HG02884 (cell line): ENCODE data around the gene MDM4.
A peak's percentile ranks its signal among the peaks of the same experiment; 100 is the strongest.

Source experiments
- ATAC-seq: cut with Tn5 transposase; IDR thresholded peaks from one replicate; pipeline ENCODE4 v1.9.1; 2021; ENCODE audit warnings: mild to moderate bottlenecking, moderate library complexity; ENCODE audit not compliant: unreplicated experiment

MDM4 gene

DNA sequence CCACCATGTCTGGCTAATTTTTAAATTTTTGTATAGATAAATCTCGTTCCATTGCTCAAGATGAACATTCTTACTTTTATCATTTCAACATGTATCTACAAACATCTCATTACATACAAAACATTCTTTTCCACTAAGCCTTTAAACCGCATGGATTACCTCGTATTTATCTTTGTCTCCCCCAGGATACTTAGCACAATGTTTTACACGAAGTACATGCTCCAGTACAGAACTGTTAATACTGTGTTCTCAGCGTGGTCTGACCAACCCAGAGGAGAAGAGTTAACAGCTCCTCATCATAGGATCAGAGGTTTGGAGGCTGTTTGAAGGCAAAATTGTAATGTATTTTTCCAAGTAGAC lies 29.0 kb upstream of the MDM4 start:
- no peak for ATAC-seq

DNA sequence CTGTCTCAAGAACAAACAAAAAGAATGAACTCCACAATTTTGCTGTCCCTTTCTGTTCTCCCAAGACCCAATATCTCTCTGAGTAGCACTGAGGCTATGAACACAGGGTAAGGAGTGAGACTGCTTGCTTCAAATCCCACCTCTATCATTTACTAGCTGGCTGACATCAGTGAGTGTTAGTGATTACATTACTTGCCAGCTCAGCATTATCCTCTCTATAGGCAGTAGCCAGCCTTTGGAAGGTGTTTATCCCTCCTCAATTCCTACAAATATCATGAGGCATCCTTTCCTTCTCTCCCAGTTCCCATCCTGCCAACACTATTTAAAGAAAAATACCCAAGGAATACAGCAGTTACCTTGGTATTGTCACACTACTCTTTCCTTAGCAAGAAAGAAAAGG lies 24.6 kb upstream of the MDM4 start:
- no peak for ATAC-seq

DNA sequence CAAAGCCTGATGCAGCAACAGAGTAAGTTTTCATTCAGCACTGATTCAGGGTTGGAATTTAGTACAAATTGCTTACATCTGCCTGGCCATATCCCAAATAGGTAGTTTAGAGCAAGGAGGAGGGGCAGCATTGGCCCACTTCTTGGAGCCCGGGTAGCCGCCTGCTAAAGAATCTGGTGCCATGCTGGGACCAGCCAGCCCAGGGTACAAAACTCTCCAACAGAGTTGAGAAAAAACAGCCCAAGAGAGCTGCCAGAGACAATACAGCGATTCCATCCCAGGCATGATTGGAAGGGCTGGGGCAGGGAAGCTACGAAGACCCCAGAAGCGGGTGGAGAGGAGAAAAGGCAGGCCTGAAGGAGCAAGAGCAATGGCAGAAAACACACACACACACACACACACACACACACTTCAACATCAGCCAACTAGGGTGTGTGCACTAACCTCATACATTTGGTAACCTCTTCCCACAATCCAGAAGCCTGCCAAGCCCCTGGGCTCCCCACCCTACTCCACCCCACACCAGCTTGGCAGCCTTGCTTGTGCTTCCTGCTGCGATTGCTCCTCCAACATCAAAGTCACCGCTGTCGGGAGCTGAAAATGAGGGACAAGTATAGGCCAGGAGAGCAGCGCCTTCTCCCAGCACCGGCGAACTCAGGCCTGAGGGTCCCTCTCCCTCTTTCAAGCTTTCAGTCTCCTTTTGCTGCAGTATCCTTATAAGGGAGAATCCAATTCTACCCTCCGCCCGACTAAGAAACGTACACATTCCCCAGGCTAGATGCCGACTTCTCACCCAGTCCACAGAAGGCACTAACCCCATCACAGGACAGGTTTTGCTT lies 22.8 kb upstream of the MDM4 start:
- no peak for ATAC-seq

DNA sequence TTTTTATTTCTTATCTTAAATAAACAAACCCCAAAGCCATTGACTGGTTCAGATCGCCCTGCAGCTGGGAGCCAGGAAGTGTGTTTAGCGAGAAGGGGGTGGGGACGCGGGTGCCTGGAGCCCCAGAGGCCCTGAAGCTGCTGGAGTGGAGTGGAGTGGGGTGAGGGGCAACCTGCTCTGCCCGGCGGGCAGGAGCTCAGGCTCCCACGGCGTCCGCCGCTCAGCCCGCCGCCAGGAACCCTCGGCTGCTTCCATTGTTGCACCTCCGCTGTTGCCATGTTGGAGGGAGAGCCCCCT lies 22.3 kb upstream of the MDM4 start:
- ATAC-seq, result peak; percentile 31

DNA sequence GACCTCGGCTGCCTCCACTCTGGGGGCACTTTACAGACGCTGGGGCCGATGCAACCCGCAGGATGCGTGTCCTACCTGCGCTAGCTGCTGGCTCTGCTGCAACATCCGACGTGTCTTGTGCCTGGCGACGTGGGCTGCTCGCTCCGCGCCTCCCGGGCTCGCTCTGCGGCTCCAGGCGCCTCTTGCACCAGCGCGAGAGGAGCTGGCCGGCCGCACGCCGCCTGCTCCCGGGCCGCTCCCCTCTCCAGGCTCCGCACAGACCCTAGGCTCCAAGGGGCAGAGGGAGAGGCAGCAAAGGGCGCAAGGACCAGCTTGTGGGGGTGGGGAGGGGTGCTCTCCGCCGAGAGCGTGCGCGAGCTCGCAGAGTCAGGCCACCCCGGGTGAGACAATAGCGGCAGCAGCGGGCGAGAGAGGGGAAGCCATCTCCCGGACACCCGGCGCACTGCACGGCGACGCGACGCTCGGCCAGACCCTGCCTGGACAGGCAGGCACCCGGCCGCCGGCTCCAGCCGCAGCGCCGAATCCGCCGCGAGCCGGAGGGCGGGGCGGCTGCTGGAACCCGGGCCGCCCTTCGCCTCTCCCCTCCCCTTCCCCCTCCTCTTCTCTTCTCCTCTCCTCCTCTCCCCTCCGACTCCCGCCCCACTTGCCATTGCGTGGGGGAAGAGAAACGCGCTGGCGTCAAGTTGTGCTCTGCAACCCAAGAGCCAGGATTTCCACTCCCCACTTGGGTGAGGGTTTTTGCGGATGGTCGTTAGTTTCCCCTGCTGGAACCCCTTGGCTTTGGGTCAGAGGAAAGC lies 21.7 kb upstream of the MDM4 start, which contains the start of gene PIK3C2B:
Gene PIK3C2B (minus strand): TSS at position 525 of the 797 bp plus-strand sequence. CDS start 25,003 bp downstream, outside the sequence.
- ATAC-seq, result peak; percentile 66

DNA sequence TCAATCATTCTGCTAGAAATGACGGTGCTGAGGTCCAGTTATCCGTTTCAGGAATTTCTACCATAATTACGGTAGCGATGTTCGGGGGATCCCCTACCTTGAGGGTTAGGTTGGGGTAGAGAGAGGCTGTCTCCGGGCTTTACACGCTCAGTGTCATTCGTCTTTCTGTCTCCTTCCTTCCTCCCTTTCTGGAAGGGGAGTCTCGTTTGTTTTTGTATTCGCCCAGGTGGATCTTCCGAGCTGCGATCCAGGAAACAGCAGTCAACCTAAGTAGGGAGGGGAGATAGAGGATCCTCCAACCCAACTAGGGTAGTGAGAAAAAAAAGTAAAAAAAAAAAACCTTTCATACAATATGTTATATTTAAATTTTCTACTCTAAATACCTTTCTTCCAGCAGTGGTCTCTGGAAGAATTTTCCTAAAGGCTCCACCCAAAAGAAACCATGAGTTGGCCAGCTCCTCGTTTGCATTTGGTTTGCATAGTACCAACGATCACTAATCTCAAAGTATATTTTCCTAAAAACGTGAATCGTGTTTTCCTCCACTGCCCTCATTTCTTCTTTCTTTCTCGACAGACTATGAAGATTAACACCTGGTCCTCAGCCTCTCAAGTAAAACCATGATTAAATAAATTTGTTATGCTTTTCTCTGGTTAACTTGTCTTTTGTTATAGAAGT lies 21.0 kb upstream of the MDM4 start:
- ATAC-seq, result peak; percentile 32

DNA sequence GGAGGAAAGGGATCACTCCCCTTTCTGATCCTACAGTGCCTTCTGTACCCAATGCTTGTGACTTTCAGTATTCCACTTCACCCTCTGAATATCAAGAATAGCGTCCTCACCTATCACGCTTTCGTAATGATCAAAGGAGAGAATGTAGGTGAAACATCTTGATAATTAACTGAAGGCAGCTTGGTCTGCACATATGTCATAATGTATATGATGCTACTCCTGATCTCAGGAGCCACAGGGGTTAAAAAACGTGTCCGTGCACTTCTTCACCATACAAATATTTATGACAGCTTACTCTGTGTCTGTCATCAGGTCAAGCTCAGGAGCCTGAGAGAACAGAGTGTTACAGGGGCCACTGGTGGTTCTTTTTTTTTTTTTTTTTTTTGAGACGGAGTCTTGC lies 20.4 kb upstream of the MDM4 start:
- no peak for ATAC-seq

DNA sequence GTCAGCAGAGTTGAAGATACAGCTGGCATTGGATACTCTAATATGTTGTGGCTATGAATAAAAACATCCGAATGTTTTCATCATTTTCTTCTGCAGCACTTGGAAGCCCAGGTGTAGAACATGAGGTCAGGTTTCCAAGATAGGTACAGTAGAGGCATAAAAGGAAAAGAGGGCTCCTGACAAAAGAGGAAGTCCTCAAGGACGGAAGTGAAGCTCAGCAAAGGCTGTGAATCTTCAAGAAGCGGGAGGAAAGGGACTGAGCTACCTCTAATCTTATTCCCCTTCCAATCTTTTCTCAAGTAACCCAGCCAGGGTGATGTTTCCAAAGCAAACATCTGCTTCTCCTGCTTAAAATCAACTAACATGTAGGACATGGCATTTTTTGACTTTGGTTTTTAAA lies 17.2 kb upstream of the MDM4 start:
- ATAC-seq, result no peak

DNA sequence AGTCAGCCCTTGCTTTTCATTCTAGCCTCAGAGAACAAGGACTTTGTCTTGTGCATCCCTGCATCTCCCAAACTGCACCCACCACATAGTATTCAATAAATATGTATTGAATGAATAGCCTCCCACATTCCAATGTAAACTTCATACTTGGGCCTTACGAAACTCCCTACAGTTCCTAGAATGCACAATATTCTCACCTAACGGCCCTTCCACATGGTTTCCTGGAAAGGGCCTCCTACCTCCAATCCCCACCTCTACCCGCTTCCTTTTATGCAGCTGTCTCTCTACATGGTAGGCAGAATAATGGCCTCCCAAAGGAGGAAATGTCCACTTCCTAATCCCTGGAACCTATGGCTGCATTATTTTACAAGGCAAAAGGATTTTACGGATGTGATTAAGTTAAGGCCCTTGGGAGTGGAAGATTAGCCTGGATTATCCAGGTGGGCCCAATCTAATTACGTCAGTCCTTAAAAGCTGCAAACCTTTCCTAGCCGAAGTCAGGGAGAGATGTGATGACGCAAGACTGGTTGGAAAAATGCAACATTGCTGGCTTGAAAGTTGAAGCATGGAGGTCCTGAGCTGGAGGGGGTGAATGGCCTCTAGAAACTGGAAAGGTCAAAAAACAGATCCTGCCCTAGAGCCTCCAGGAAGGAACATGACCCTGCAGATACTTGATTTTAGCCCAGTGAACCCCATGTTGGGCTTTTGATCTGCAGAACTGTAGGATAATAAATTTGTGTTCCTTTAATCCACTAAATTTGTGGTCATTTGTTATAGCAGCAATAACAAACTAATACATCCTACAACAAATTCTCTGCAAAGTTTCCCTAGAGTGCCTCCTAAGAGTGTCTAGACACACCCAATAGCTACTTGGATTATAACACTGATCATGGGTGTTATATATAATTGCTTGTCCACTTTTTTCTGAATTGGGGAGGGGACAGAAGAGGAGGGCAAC lies 16.4 kb upstream of the MDM4 start:
- no peak for ATAC-seq

DNA sequence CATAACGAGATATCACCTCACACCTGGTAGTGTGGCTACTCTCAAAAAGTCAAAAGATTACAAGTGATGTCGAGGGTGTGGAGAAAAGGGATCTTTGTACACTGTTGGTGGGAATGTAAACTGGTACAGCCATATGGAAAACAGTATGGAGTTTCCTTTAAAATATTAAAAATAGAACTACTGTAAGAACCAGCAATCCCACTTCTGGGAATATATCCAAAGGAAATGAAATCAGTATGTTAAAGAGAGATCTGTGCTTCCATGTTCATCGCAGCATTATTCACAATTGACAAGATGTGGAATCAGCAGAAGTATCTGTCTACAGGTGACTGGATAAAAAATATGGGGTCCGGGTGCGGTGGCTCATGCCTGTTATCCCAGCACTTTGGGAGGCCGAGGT lies 14.0 kb upstream of the MDM4 start:
- no peak for ATAC-seq

DNA sequence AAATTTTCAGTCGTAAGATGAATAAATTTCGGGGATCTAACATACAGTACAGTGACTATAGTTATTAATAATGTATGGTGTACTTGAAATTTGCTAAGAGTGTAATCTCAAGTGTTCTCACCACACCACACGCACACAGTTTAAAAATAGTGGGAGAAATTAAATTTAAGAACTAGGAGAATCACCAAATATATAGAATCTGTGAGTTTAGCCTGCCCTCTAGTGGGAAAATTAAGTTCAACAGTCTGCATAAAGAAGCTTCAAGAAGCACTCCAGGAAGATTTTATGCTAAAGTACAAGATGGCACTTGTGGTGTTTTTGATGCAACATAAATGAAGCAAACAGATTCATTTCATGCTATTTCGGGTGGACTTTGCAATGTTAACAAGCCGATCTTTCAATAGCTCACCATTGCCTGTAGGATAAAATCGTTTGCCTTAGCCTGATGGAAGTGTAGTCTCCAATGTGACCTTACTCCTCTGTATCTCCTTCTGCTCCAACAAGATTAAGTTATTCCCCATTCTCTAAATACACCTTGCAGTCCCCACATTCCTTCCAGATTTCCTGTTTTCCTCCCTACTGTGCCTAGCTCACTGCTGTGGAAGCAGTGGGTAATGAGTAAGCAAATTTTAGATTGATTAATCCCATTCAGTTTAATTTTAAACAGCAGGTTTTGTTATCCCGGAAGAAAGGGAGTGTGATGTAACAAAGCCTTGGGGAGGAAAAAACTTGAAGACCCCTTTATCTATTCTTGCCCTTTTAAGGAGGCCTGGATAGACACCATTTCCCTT lies 12.9 kb upstream of the MDM4 start:
- no peak for ATAC-seq

DNA sequence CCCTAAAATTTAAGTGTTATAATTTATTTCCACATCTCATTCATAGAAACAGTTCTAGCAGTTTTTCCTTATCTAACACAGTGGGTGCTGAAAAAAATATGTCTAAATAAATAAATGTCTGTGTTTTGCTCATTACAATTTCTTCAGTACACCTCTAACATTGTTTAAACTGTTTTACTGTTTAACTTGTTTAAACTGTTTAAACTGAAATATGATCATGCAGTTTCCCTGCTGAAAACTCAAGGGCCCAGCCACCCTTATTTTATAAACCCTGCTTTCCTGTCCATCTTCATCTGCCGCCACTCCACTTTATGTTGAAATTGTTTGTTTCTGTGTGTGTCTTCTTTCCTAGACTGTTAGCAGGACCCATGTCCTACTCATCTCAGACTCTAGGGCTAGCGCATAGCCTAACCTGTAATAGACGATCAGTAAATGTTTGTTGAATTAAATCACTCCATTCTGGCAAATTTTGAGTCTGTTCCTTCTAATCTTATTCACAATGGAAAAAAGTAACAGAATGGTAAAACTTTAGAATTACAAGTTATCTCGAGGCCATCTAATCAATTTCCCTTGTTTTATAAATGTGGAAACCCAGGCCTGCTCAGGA lies 12.2 kb upstream of the MDM4 start:
- no peak for ATAC-seq

DNA sequence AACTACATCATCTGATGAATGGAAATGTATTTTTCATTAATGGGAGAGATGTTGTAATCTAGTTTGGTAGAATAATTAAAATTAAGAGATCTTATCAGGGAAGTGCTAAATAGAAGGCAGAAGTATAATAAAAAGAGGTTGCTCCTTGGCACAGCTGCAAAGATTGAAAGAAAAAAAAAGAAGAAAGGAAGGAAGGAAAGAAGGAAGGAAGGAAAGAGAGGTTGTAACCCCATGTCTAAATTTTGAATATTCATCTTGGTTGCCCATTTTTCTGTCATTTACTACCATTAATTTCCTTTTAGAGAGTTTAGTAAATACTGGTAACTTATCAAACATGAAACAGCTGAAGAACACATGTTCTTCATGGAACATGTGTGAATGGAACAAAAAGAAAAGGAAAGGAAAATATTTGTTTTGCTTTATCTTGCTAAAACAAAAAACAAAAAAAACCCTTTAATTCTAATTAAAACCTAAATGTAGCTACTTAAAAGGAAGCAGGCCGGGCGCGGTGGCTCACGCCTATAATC lies 10.5 kb upstream of the MDM4 start:
- ATAC-seq, result no peak

DNA sequence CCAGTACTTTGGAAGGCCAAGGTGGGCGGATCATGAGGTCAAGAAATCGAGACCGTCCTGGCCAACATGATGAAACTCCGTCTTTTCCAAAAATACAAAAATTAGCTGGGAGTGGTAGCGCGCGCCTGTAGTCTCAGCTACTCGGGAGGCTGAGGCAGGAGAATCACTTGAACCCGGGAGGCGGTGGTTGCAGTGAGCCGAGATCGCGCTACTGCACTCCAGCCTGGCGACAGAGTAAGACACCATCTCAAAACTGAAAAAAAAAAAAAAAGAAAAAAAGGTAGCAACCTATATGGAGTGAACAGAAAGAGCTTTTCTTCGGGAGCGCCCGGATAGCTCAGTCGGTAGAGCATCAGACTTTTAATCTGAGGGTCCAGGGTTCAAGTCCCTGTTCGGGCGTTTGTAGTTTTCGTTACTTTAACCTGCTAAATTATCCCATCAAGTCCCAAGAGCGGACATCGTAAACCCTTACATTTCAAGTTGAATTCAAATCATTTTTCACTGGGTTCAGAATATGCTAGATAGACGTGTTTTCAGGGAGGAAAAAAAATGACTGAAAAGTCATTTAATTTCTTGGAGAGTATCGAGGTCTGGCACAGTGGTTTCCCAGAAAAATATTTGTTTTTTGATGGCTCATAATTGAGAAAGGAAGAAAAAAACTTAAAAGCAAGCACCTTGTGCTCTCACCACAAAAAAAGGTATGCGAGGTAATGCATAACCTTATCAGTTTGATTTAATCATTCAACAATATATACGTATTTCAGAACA lies 9.8 kb upstream of the MDM4 start:
- peak; percentile 61 for ATAC-seq

DNA sequence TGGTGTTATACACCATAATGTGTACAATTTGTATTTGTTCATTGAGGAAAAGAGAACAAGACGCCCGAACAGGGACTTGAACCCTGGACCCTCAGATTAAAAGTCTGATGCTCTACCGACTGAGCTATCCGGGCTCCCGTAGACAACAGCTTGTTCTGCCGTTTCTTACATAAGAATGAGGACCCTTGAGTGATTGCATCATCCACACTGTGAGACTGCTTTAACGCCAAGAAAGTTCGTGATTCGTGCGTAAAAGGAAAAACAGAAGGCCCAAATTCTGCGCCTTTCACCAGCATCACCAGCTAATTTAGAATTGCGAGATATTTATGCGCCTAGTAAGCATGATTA lies 9.3 kb upstream of the MDM4 start:
- ATAC-seq, result peak; percentile 57

DNA sequence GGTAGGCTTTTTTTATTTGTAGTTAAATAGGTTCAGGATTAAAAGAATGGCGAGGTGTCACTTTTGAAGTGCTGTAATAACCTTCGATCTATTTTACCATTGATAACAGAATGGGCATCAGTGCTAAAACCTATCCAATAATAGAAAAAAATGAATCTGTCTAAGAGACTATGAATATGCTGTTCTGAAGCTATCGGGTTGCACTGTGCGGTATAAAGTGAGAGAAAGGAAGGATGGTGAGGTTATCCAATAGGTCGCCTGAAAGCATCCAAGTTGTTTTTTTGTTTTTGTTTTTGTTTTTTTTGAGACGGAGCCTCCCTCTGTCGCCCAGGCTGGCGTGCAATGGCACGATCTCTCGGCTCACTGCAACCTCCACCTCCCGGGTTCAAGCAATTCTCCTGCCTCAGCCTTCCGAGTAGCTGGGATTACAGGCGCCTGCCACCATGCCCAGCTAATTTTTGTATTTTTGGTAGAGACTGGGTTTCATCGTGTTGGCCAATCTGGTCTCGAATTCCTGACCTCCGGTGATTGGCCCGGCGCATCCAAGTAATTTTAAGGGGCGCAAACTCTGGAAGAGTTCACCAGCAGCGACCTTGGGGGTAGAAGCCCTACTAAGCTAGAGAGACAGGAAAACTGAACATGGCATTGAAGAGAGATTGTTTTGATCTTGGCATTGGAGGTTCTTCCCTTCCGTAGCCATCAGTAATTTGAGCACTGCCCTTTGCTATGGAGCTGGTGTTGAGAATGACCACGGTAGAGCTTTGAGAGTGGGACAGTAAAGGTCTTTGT lies 8.7 kb upstream of the MDM4 start:
- ATAC-seq, result peak; percentile 1

DNA sequence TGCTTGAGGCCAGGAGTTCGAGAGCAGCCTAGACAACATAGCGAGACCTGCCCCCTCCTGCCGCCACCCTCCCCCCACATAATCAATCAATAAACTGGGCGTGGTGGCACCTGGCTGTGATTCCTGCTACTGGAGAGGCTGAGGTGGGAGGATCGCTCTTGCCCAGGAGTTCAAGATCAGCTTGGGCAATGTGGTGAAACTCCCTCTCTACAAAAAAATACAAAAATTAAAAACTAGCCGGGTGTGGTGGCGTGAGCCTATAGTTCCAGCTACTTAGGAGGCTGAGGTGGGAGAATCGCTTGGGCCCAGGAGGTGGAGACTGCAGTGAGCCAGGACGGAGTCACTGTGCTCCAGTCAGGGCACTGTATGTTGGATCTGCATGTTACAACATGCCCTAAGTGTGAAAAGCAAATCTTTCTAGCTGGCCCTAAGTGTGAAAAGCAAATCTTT lies 7.0 kb upstream of the MDM4 start:
- ATAC-seq, result no peak

DNA sequence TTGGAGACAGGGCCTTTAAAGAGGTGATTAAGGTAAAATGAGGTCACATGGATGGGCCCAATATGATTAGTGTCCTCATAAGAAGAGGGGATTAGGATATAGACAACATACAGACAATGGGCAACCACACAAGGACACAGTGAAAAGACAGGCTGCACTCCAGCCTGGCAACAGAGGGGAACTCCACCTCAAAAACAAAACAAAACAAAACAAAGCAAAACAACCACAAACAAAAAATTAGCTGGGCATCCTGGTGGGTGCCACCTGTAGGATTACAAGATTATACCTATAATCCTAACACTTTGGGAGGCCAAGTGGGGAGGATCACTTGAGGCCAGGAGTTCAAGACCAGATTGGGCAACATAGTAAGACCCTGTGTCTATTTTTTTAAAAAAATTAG lies 4.8 kb upstream of the MDM4 start:
- no peak for ATAC-seq
